ENCODE results near the gene ZBTB7A. TPM values are rescaled to one million over a fixed set of nuclear protein-coding genes. Genes with fewer than 3 reads are reported as not detected.

The ZBTB7A gene
- polyA plus RNA-seq, 1 donor, result 7.9 TPM

- no peak for DNase-seq
Measured at GRCh38 chr19:4094761-4095487, 28.2 kb upstream of the ZBTB7A start.

DNA sequence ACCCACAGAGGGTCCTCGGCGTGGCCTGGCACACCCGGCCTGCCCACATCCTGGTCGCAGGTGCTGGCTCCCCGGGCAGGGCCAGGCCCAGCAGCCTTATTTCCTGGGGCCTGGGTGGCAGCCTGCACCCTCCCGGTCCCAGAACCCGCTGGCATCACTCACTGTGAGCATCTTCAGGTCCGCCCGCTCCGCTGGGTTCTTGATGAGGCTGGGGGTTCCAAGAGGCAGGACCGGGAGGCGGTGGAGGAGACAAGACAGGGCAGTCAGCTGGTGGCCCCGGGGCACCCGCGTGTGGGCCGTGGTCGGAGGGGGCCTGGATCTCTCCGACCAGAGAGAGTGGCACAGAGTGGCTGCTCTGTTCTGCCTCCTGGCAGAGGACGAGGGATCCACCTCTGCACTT is 27.6 kb upstream of the ZBTB7A start:
- DNase-seq, result no peak

DNA sequence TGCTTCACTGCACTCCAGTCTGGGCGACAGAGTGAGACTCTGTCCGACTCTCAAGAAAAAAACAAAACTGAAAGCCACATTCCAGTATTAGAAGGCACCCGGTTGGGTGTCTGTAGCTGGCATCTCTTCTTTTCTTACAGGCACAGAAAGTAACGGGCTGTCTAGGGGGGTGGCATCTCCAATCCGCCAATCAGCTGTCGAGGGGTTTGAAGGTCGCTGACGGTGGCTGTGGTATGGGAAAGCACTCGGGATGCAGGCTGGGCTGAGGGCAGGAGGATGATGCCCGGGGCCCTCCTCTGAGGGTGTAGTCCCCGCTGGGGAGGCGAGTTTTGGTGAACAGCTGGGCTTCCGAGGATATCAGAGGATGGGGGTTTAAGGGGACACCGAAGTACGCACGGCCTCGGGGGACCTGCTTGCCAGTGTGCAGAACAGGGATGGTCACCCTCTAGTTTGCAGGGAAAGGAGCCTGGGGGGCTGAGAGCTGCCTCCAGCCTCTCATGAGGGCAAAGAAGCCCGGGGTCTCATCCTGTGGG is 27.0 kb upstream of the ZBTB7A start:
- no peak for DNase-seq

- no peak for DNase-seq
Measured at GRCh38 chr19:4090356-4091220, 23.9 kb upstream of the ZBTB7A start.

- no peak for DNase-seq
Measured at GRCh38 chr19:4089946-4090345, 23.2 kb upstream of the ZBTB7A start.

GRCh38 chr19:4089400-4089908 is 22.8 kb upstream of the ZBTB7A start:
- DNase-seq, result no peak

DNA sequence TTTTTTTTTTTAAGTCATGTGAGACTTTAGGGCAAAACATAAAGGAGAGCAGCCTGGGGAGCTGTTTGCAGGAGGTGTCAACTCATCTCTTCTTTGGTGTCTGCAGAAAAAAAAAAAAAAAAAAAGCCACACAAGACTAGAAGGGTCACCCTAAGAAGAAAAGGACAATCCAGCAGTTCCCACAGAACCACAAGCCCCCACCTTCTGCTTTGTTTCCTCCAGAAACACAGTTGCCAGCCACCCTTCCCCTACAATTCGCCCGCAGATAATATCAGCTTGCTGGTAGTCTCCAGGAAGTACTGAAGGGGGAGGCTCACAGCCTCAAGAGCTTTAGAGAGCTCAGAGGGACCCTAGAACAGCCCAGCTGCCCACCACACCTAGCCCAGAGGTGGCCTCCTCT is 22.3 kb upstream of the ZBTB7A start:
- DNase-seq, result no peak

GRCh38 chr19:4087787-4088679 is 21.3 kb upstream of the ZBTB7A start:
- no peak for DNase-seq

DNA sequence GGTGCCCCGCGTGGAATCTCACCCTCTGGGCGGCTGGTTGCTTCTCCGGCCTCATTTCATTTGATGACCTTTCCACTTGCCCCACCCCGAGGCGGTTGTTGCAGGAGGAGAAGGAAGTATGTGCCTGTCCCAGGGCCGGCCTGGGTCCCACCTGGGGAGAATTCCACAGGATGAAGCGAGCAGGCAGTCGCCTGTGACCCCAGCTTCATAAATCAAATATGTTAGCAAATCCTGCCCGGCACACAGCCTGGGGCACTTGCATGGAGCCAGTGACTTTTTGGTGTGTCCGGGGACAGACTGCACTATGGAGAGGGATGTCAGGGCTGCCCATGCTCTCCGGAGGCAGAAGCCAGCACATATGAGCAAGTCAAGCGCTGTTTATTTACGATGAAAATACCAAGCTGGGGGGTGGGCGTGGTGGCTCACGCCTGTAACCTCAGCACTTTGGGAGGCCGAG is 19.7 kb upstream of the ZBTB7A start:
- peak; percentile 31 for DNase-seq

DNA sequence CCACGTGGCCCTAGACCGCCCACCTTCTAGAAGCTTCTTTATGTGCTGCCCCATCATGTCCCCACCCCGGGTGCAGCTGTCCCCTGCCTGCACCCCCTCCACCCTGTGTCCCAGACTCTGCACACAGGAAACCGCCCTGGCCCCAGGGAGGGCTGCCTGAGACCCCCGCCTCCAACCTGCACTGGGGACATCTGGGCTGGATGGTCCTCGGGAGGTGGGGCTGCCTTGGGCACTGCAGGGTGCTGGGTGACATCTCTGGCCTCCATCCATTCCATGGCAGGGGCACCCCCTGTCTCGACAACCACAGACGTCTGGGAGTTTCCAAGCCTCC is 17.8 kb upstream of the ZBTB7A start:
- DNase-seq, result no peak

DNA sequence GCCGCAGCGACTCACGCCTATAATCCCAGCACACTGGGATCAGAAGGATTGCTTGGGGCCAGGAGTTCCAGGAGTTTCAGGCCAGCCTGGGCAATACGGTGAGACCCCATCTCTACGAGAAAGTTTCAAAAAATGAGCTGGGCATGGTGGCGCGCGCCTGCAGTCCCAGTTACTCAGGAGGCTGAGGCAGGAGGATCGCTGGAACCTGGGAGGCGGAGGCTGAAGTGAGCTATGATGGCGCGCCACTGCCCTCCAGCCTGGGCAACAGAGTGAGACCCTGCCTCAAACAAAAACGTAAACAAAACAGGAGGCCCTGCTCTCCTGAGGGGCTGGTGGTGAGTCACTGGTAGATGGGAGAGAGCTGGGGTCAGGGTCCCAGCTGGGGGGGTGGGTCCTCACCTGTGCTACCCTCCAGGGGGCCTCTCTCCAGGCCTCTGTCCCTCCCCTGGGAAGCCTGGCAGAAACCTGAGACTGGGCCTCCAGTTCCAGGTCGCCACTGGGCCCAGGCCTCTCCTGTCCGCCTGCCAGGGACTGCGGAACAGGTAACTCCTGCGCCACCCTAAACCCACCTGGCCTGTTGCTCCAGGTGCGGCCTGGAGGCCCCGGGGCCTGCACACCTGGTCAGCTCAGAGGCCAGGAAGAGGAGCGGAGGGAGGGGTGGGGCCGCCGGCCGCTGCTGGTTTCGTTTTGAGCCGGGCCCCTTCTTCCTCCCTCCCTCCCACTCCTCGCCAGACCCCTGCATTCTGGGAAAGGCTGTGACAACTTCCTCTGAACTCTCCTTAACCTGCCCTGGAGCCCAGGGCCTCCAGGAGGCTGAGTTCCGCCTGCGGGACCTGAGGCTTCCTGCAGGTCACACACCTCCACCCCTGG is 17.2 kb upstream of the ZBTB7A start:
- peak; percentile 81 for DNase-seq

DNA sequence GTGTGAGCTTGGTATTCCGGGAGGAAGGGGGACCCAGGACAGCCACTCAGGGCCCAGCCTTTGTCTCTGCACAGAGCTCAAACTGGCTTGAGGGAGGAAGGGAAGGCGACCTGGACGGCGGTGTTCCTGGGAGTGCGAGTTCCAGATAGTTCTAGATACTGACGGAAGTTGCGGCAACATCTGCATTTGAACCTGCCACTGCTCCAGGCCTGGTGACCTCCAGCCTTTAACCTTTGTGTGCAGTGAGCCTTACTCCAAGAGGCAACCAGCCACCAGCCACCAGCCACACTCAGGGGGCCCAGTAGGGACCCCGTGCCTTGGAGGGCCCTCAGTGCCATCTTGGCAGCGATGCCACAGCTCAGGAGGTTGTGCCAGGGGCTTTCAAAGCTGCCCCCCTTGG is 15.5 kb upstream of the ZBTB7A start:
- no peak for DNase-seq

DNA sequence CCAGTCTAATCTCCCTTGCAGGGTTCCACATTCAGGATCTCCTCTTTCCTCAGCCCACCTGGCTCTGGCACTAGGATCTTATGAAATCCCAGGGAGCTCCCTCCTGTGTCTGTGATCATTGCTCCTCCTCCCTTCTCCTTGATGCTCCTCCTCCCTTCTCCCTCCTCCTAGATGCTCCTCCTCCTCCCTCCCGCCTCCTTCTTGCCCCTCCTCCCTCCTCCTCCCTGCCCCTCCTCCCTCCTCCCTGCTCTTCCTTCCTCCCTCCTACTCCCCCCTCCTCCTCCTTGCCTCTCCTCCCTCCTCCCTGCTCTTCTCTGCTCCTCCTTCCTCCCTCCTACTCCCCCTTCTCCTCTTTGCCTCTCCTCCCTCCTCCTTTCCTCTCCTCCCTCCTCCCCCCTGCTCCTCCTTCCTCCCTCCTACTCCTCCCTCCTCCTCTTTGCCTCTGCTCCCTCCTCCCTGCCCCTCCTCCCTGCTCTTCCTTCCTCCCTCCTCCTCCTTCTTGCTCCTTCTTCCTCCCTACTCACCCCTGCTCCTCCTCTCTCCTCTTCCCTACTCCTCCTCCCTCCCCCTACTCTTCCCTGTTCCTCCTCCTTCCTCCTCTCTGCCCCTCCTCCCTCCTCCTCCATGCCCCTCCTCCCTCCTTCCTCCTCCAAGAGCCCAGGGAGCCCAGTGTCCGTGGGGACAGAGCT is 14.9 kb upstream of the ZBTB7A start:
- no peak for DNase-seq

DNA sequence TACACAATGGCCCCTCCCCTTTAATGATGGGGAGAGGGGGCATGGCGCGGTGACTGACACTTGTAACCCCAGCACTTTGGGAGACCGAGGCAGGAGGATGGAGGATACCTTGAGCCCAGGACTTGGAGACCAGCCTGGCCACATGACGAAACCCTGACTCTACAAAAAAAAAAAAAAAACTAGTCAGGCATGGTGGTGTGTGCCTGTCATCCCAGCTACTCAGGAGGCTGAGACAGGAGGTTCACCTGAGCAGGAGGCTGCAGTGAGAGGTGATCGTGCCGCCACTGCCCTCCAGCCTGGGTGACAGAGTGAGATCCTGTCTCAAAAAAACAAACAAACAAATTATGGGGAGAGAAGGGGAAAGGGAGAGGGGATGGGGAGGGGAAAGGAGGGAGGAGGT is 13.8 kb upstream of the ZBTB7A start:
- DNase-seq, result no peak

GRCh38 chr19:4077800-4078684 is 11.3 kb upstream of the ZBTB7A start:
- DNase-seq, result peak; percentile 75

DNA sequence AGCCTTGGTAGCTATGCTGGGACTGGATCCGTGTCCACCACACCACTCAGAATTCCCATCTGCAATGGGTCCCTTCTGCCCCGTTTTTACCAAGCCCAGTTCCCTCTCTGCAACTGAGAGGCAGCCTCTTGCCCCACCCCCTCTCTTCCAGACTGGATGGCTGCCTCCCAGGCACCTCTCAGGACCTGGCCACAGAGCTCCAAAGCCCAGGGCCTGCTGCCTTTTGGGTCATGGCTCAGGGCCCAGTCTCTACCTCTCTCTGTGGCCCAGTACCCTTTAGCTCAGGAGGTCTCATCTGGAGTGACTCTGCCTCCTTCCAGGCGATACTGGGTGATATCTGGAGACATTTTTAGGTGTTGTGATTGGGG is 10.3 kb upstream of the ZBTB7A start:
- DNase-seq, result no peak

DNA sequence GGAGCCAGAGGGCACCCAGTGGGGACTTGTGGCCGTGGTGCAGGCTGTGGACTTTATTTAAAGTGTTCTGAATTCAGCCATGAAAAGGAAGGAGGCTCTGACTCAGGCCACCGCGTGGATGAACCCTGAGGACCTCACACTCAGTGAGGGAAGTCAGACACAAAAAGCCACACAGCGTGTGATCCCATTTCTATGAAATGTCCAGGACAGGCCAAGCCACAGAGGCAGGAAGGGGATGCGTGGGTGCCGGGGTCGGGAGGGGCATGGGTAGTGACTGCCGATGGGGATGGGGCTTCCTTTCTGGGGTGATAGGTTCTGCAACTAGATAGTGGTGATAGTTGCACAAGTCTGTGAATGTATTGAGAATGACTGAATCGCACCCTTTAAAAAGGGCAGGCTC is 8.7 kb upstream of the ZBTB7A start:
- DNase-seq, result no peak

DNA sequence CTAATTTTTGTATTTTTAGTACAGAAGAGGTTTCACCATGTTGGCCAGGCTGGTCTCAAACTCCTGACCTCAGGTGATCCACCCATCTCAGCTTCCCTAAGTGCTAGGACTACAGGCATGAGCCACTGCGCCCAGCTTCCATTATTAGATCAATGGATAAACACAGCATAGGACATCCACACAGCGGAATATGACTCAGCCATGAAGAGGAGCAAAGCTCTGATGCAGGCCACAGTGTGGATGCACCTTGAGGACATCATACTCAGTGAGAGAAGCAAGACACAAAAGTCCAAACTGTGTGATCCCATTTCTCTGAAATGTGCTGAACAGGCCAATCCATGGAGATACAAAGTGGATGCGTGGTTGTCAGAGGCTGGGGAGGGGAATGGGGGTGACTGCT is 4.9 kb upstream of the ZBTB7A start:
- no peak for DNase-seq

DNA sequence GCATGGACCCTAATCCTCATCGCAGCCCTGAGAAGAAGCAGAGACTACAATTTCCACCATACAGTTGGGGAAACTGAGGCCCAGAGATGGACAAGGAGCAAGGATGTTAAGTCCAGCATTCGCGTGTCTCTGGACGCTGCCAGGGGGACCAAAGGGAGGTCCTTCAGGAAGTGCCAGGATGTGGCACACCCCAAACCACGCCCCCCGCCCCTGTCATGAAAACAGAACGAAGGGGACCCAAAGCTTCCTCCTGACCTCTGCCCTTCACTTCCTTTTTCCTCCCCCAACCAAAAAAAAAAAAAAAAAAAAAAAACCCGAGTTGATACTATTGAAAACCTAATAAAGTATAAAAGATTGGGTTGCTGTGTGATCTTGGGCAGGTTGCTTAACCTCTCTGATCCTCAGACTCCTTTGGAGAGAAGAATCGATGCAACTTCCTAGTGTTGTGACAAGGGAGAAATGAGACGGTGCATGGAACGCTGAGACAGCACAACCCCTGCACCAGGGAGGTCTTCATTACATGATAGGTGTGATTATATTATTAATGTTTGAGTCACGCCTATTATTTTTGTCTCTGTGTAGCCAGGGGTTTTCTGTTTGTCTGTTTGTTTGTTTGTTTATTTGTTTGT is 2.7 kb upstream of the ZBTB7A start:
- DNase-seq, result no peak

Measured in left kidney (tissue), 2 donors.